A549 (cell line): Measurements from ENCODE around the gene MAST2.

ENCODE experiments used
- JUN ChIP-seq, 2 experiments: fragments of >200 bp; sonication (Bioruptor Twin); formaldehyde crosslinking; IDR thresholded peaks; 2 replicates in 1 of 2; 3 replicates in 1 of 2; pipeline ENCODE4 v1.6.1; 2016 to 2017
- MAZ ChIP-seq: fragments of 150-350 bp; IDR thresholded peaks from 2 replicates; pipeline ENCODE4 v1.6.1; 2014; ENCODE audit warnings: antibody characterized with exemption, low read depth, low read length, borderline replicate concordance
- POLR2A ChIP-seq: IDR thresholded peaks from 2 replicates; pipeline ENCODE4 v1.6.1; 2012; ENCODE audit warnings: mild to moderate bottlenecking, low read length
- ZFP36 ChIP-seq: fragments of 450-650 bp; IDR thresholded peaks from 2 replicates; pipeline ENCODE4 v1.6.1; 2014; ENCODE audit warnings: borderline replicate concordance; ENCODE audit not compliant: partially characterized antibody
- TF ChIP-seq, protein P1 (sequence below): fragments of >200 bp; sonication (Bioruptor Twin); formaldehyde crosslinking; IDR thresholded peaks from 3 replicates; pipeline ENCODE4 v1.5.1; 2016
- TF ChIP-seq, protein P2 (sequence below): fragments of 450-650 bp; IDR thresholded peaks from 2 replicates; pipeline ENCODE4 v1.6.1; 2014; ENCODE audit warnings: antibody characterized with exemption

DNA sequence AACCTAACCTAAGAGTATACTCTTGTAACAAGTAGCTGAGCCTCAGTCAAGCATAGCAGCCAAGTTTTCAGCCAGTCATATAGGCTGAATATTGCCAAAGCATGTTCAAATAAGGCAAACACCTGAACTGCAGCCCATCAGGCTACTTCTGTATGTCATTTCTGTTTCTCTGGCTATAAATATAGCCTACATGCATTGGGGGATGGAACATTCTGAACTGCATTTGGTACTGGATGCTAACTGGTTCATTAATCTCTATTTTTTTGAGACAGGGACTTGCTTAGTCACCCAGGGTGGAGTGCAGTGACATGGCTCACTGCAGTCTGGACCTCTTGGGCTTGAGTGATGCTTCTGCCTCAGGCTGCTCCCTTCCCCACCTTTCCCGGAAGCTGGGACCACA, 37.3 kb downstream of the MAST2 start:
- TF ChIP-seq, protein P1, sequence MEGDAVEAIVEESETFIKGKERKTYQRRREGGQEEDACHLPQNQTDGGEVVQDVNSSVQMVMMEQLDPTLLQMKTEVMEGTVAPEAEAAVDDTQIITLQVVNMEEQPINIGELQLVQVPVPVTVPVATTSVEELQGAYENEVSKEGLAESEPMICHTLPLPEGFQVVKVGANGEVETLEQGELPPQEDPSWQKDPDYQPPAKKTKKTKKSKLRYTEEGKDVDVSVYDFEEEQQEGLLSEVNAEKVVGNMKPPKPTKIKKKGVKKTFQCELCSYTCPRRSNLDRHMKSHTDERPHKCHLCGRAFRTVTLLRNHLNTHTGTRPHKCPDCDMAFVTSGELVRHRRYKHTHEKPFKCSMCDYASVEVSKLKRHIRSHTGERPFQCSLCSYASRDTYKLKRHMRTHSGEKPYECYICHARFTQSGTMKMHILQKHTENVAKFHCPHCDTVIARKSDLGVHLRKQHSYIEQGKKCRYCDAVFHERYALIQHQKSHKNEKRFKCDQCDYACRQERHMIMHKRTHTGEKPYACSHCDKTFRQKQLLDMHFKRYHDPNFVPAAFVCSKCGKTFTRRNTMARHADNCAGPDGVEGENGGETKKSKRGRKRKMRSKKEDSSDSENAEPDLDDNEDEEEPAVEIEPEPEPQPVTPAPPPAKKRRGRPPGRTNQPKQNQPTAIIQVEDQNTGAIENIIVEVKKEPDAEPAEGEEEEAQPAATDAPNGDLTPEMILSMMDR, result no peak
- TF ChIP-seq ZFP36, result no peak
- TF ChIP-seq, protein P2, sequence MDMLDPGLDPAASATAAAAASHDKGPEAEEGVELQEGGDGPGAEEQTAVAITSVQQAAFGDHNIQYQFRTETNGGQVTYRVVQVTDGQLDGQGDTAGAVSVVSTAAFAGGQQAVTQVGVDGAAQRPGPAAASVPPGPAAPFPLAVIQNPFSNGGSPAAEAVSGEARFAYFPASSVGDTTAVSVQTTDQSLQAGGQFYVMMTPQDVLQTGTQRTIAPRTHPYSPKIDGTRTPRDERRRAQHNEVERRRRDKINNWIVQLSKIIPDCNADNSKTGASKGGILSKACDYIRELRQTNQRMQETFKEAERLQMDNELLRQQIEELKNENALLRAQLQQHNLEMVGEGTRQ, result no peak
- no peak for TF ChIP-seq MAZ
- TF ChIP-seq POLR2A, result no peak
- no peak for TF ChIP-seq JUN (IDR thresholded peaks at IDR 0.05)
